H9 (cell line): ENCODE measurements around the gene ERC2. TPM values are rescaled to one million over a fixed set of nuclear protein-coding genes. Genes with fewer than 3 reads are reported as not detected.

Experiments
- DNase-seq: peaks from one replicate; pipeline ENCODE4 v3.0.0-alpha.2; 2017
- H2AFZ ChIP-seq: one replicate; pipeline ENCODE4 v1.6.1; 2013; ENCODE audit warnings: mild to moderate bottlenecking, low read length, control low read depth, moderate library complexity
- H2AK5ac ChIP-seq: 2 replicates; pipeline ENCODE4 v1.6.1; 2013; ENCODE audit warnings: low read length, control low read depth, mixed read lengths; ENCODE audit not compliant: insufficient read length
- H2BK120ac ChIP-seq: one replicate; pipeline ENCODE4 v1.6.1; 2013; ENCODE audit warnings: low read depth, mild to moderate bottlenecking, low read length, control low read depth, inconsistent platforms; ENCODE audit not compliant: poor library complexity, severe bottlenecking
- H2BK12ac ChIP-seq: 2 replicates; pipeline ENCODE4 v1.6.1; 2013; ENCODE audit warnings: low read length, control low read depth, mixed read lengths, low read depth; ENCODE audit not compliant: insufficient read length
- H2BK15ac ChIP-seq: 2 replicates; pipeline ENCODE4 v1.6.1; 2013; ENCODE audit warnings: low read depth, low read length, control low read depth
- H2BK20ac ChIP-seq: one replicate; pipeline ENCODE4 v1.6.1; 2013; ENCODE audit warnings: low read depth, mild to moderate bottlenecking, low read length, control low read depth, inconsistent platforms; ENCODE audit not compliant: poor library complexity, severe bottlenecking
- H2BK5ac ChIP-seq: 2 replicates; pipeline ENCODE4 v1.6.1; 2013; ENCODE audit warnings: low read length, control low read depth, mixed read lengths; ENCODE audit not compliant: insufficient read length
- H3K14ac ChIP-seq: 2 replicates; pipeline ENCODE4 v1.6.1; 2013; ENCODE audit warnings: low read length, control low read depth; ENCODE audit not compliant: insufficient read depth
- H3K18ac ChIP-seq: 2 replicates; pipeline ENCODE4 v1.6.1; 2013; ENCODE audit warnings: low read depth, mild to moderate bottlenecking, mixed read lengths, low read length, control low read depth; ENCODE audit not compliant: insufficient read length
- H3K23ac ChIP-seq: 2 replicates; pipeline ENCODE4 v1.6.1; 2013; ENCODE audit warnings: low read length, control low read depth, mixed read lengths, low read depth; ENCODE audit not compliant: insufficient read length
- H3K23me2 ChIP-seq: 2 replicates; pipeline ENCODE4 v1.6.1; 2013; ENCODE audit warnings: low read depth, mild to moderate bottlenecking, mixed read lengths, low read length, control low read depth; ENCODE audit not compliant: insufficient read length, poor library complexity, severe bottlenecking
- H3K27ac ChIP-seq: 2 replicates; pipeline ENCODE4 v1.5.1; 2013; ENCODE audit warnings: low read length, control low read depth, mixed read lengths, low read depth; ENCODE audit not compliant: insufficient read length
- H3K27me3 ChIP-seq: 2 replicates; pipeline ENCODE4 v1.6.1; 2013; ENCODE audit warnings: low read length, control low read depth, inconsistent platforms; ENCODE audit not compliant: insufficient read depth
- H3K4ac ChIP-seq: 2 replicates; pipeline ENCODE4 v1.6.1; 2013; ENCODE audit warnings: low read depth, mild to moderate bottlenecking, control low read depth, inconsistent platforms, low read length, moderate library complexity
- H3K4me1 ChIP-seq: 2 replicates; pipeline ENCODE4 v1.6.1; 2013; ENCODE audit warnings: low read length, control low read depth, inconsistent platforms; ENCODE audit not compliant: insufficient read depth
- H3K4me2 ChIP-seq: 2 replicates; pipeline ENCODE4 v1.6.1; 2013; ENCODE audit warnings: low read length, control low read depth, mixed read lengths; ENCODE audit not compliant: insufficient read length, insufficient read depth
- H3K56ac ChIP-seq: 2 replicates; pipeline ENCODE4 v1.6.1; 2013; ENCODE audit warnings: low read depth, mild to moderate bottlenecking, mixed read lengths, low read length, control low read depth; ENCODE audit not compliant: insufficient read length
- H3K79me1 ChIP-seq: 2 replicates; pipeline ENCODE4 v1.6.1; 2013; ENCODE audit warnings: low read depth, mild to moderate bottlenecking, moderate library complexity, low read length, control low read depth, inconsistent platforms; ENCODE audit not compliant: insufficient read depth, poor library complexity, severe bottlenecking
- H3K79me2 ChIP-seq: 2 replicates; pipeline ENCODE4 v1.6.1; 2013; ENCODE audit warnings: low read length, control low read depth, inconsistent platforms; ENCODE audit not compliant: insufficient read depth
- H3K9ac ChIP-seq: 2 replicates; pipeline ENCODE4 v1.6.1; 2013; ENCODE audit warnings: low read length, control low read depth, mixed read lengths; ENCODE audit not compliant: insufficient read length; ENCODE audit errors: extremely low read depth
- H3K9me3 ChIP-seq: one replicate; pipeline ENCODE4 v1.6.1; 2013; ENCODE audit warnings: low read depth, low read length, inconsistent platforms; ENCODE audit not compliant: control insufficient read depth
- H3T11ph ChIP-seq: one replicate; pipeline ENCODE4 v1.6.1; 2013; ENCODE audit warnings: mild to moderate bottlenecking, low read length, control low read depth, inconsistent platforms
- H4K20me1 ChIP-seq: one replicate; pipeline ENCODE4 v1.6.1; 2013; ENCODE audit not compliant: control insufficient read depth, insufficient read length, insufficient read depth
- H4K5ac ChIP-seq: 2 replicates; pipeline ENCODE4 v1.6.1; 2013; ENCODE audit warnings: low read depth, mild to moderate bottlenecking, mixed read lengths, low read length, control low read depth; ENCODE audit not compliant: insufficient read length
- H4K8ac ChIP-seq: replicated peaks from 2 replicates; pipeline ENCODE4 v1.6.1; 2013; ENCODE audit warnings: low read length, control low read depth, mixed read lengths, low read depth; ENCODE audit not compliant: insufficient read length
- H4K91ac ChIP-seq: 2 replicates; pipeline ENCODE4 v1.6.1; 2013; ENCODE audit warnings: low read depth, mild to moderate bottlenecking, moderate library complexity, mixed read lengths, low read length, control low read depth; ENCODE audit not compliant: insufficient read length
- H3K27ac Mint-ChIP-seq, 3 experiments: 2 replicates in 2 of 3; 3 replicates in 1 of 3; pipeline ENCODE4 v1.8.0; 2020 to 2021; ENCODE audit warnings: mixed read lengths in 3 of 3, mild to moderate bottlenecking in 1 of 3, moderate library complexity in 1 of 3
- H3K27me3 Mint-ChIP-seq: 2 replicates; pipeline ENCODE4 v1.8.0; 2021; ENCODE audit warnings: low read depth, mild to moderate bottlenecking, moderate library complexity, mixed read lengths
- H3K36me3 Mint-ChIP-seq, 3 experiments: 2 replicates in 2 of 3; 3 replicates in 1 of 3; pipeline ENCODE4 v1.8.0; 2020 to 2021; ENCODE audit warnings: low read depth in 3 of 3, mixed read lengths in 3 of 3; ENCODE audit not compliant: insufficient read depth in 1 of 3
- H3K4me1 Mint-ChIP-seq, 2 experiments: 2 replicates each; pipeline ENCODE4 v1.8.0; 2020; ENCODE audit warnings: mixed read lengths in 2 of 2
- H3K4me3 Mint-ChIP-seq, 2 experiments: 2 replicates in 1 of 2; 3 replicates in 1 of 2; pipeline ENCODE4 v1.8.0; 2020 to 2021; ENCODE audit warnings: mild to moderate bottlenecking in 2 of 2, mixed read lengths in 2 of 2, moderate library complexity in 1 of 2
- H3K9me3 Mint-ChIP-seq, 2 experiments: 2 replicates in 1 of 2; 3 replicates in 1 of 2; pipeline ENCODE4 v1.8.0; 2020; ENCODE audit warnings: mild to moderate bottlenecking in 2 of 2, mixed read lengths in 2 of 2, moderate library complexity in 1 of 2
- WGBS: extraction: QIAGEN DNeasy Blood & Tissue Kit; methylation state at CpG from one replicate; pipeline ENCODE4 v1.1.7; 2013; ENCODE audit warnings: missing lambda C conversion rate, low lambda C conversion rate, mixed read lengths; ENCODE audit not compliant: insufficient read length; ENCODE audit errors: extremely low coverage; 5-methylcytosine and 5-hydroxymethylcytosine counted together
- total RNA-seq: library from RNA; stranded (reverse); gene quantifications from 2 replicates; pipeline ENCODE4 v1.2.1, GENCODE V29; 2021
- TF ChIP-seq, protein P1 (sequence below): fragments of 200-600 bp; sonication (generic); conservative IDR thresholded peaks from 3 replicates; pipeline ENCODE4 v1.8.0; 2021; ENCODE audit warnings: antibody characterized with exemption, mild to moderate bottlenecking

ERC2 gene
- total RNA-seq, 1 experiment from 2014 or later = 15.4 TPM

DNA sequence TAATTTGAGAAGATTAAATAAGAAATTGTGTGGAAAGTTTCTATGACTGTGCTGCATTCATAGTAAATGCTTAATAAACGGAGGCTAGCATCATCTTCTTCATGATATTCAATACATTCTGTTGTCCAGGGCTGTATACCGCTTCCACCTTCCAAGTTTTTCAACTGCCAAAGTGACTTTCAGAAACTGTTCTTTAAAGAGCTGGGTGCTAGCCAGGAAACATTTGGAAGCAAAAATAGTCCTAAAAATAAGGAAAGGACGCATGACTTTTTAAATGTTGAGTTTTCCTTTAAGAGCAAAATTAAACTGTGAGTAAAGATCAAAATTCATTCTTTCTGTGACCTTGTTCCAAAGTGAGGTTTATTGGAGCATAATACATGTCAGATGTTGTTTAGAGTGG is 9.4 kb upstream of the ERC2 start:
- Histone ChIP-seq H4K20me1 (no peaks in the 10 kb centered on the region), H2AK5ac (no peak overlapping the region), H4K5ac (no peak overlapping the region), H4K8ac (no peak overlapping the region), H3K27me3 (no peaks in the 10 kb centered on the region), H3K56ac (no peak overlapping the region), H2BK20ac (no peak overlapping the region), H4K91ac (no peak overlapping the region), H3T11ph (no peak overlapping the region), H3K4me2 (no peak overlapping the region), H2AFZ (no peak overlapping the region), H3K23me2 (no peaks in the 10 kb centered on the region), H2BK12ac (no peak overlapping the region), H3K9me3 (no peaks in the 10 kb centered on the region), H3K14ac (no peak overlapping the region), H3K23ac (no peak overlapping the region), H3K18ac (no peak overlapping the region), H3K9ac (no peak overlapping the region), H2BK15ac (no peak overlapping the region), H3K79me1 (no peaks in the 10 kb centered on the region), H2BK120ac (no peak overlapping the region), H3K27ac (no peak overlapping the region), H3K4ac (no peak overlapping the region), H3K4me1 (peaks cover 3% of the 10 kb centered on the region; the same call in 1 of the 2 replicates), H2BK5ac (no peak overlapping the region), H3K79me2 (no peaks in the 10 kb centered on the region)
- TF ChIP-seq, protein P1, sequence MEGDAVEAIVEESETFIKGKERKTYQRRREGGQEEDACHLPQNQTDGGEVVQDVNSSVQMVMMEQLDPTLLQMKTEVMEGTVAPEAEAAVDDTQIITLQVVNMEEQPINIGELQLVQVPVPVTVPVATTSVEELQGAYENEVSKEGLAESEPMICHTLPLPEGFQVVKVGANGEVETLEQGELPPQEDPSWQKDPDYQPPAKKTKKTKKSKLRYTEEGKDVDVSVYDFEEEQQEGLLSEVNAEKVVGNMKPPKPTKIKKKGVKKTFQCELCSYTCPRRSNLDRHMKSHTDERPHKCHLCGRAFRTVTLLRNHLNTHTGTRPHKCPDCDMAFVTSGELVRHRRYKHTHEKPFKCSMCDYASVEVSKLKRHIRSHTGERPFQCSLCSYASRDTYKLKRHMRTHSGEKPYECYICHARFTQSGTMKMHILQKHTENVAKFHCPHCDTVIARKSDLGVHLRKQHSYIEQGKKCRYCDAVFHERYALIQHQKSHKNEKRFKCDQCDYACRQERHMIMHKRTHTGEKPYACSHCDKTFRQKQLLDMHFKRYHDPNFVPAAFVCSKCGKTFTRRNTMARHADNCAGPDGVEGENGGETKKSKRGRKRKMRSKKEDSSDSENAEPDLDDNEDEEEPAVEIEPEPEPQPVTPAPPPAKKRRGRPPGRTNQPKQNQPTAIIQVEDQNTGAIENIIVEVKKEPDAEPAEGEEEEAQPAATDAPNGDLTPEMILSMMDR = no peak
- Mint-ChIP-seq H3K27ac (no peak overlapping the region), H3K4me1 (peaks cover 12 to 13% of the 10 kb centered on the region in 2 experiments), H3K36me3 (no peaks in the 10 kb centered on the region), H3K9me3 (no peaks in the 10 kb centered on the region), H3K4me3 (no peak overlapping the region), H3K27me3 (peaks cover 2% of the 10 kb centered on the region)
- no peak for DNase-seq
- WGBS = no CpG with 5 or more reads among the region's 3 CpGs
